HCT116 (cell line): Measurements from ENCODE around the gene UTS2B. TPM values are rescaled to one million over a fixed set of nuclear protein-coding genes. Genes with fewer than 3 reads are reported as not detected.

Experiments
- ATAC-seq: fragments of 200-7000 bp; cut with Tn5 transposase; 2 replicates; pipeline ENCODE4 v1.9.1; 2020; ENCODE audit warnings: mild to moderate bottlenecking, moderate library complexity
- BruUV-seq: library from RNA; stranded (reverse); fragments of 400-500 nt; replicated peaks from 2 replicates; lab custom pipeline; 2021; lab: Mats Ljungman, UMichigan
- CTCF ChIA-PET: fragments of 300-600 bp; sonication (Branson Sonifier 250); formaldehyde crosslinking; loops from one replicate; lab custom pipeline; 2021; ENCODE audit warnings: antibody characterized with exemption; lab: Charles Lee
- POLR2A ChIA-PET: fragments of 300-600, 350-600 bp; sonication (Branson Sonifier 250); formaldehyde crosslinking; loops from one replicate; lab custom pipeline; 2021; ENCODE audit warnings: antibody characterized with exemption; lab: Charles Lee
- RAD21 ChIA-PET, 2 experiments: fragments of 300-600 bp; sonication (Branson Sonifier 250); formaldehyde crosslinking; loops; one replicate each; lab custom pipeline; 2023; ENCODE audit warnings: low total read pairs in 2 of 2; ENCODE audit not compliant: uncharacterized antibody in 2 of 2, unreplicated experiment in 2 of 2, low non-redundant PET in 1 of 2; lab: Charles Lee
- DNase-seq: peaks from one replicate; pipeline ENCODE4 v3.0.0-alpha.2; 2010; ENCODE audit warnings: low read depth, low spot score
- H2AFZ ChIP-seq: fragments of 200-600 bp; shearing (Covaris generic), sonication (generic); 2 replicates; pipeline ENCODE4 v1.6.1; 2017; ENCODE audit warnings: low read depth, mixed run types, mixed read lengths, antibody characterized with exemption, low read length; ENCODE audit not compliant: poor library complexity, severe bottlenecking
- H3K27ac ChIP-seq: 2 replicates; pipeline ENCODE4 v1.5.1; 2012; ENCODE audit warnings: low read depth, low read length
- H3K27me3 ChIP-seq: fragments of 200-600 bp; sonication (generic); 2 replicates; pipeline ENCODE4 v1.6.1; 2016; ENCODE audit warnings: mixed run types, low read length, mixed read lengths; ENCODE audit not compliant: insufficient read depth
- H3K36me3 ChIP-seq, 2 experiments: fragments of 200-500 bp in 1 of 2; fragments of 200-600 bp in 1 of 2; sonication (Bioruptor generic) in 1 of 2; sonication (generic) in 1 of 2; 2 replicates each; pipeline versions ENCODE4 v1.5.1 to v1.6.1; 2014 to 2016; ENCODE audit warnings: low read length in 2 of 2, inconsistent platforms in 1 of 2, mixed read lengths in 1 of 2, mixed run types in 1 of 2; ENCODE audit not compliant: insufficient read depth in 2 of 2, control insufficient read depth in 1 of 2
- H3K4me1 ChIP-seq, 2 experiments: fragments of 200-600 bp in 1 of 2; sonication (generic) in 1 of 2; 2 replicates each; pipeline versions ENCODE4 v1.5.1 to v1.6.1; 2012 to 2017; ENCODE audit warnings: low read length in 2 of 2, inconsistent platforms in 1 of 2, mild to moderate bottlenecking in 1 of 2, mixed read lengths in 1 of 2, mixed run types in 1 of 2, moderate library complexity in 1 of 2; ENCODE audit not compliant: insufficient read depth in 2 of 2, control insufficient read depth in 1 of 2
- H3K4me2 ChIP-seq: fragments of 200-600 bp; sonication (generic); 2 replicates; pipeline ENCODE4 v1.6.1; 2017; ENCODE audit warnings: mixed run types, low read length, mixed read lengths
- H3K4me3 ChIP-seq, 2 experiments: fragments of 200-600 bp in 1 of 2; sonication (generic) in 1 of 2; replicated peaks in 1 of 2; 2 replicates each; pipeline ENCODE4 v1.5.1; 2011 to 2016; ENCODE audit warnings: low read length in 2 of 2, control low read depth in 1 of 2, low read depth in 1 of 2, mild to moderate bottlenecking in 1 of 2, mixed read lengths in 1 of 2, mixed run types in 1 of 2
- H3K79me2 ChIP-seq: fragments of 200-600 bp; sonication (generic); 2 replicates; pipeline ENCODE4 v1.6.1; 2017; ENCODE audit warnings: mild to moderate bottlenecking, mixed run types, low read length, moderate library complexity, mixed read lengths; ENCODE audit not compliant: insufficient read depth
- H3K9ac ChIP-seq: fragments of 200-600 bp; sonication (generic); 2 replicates; pipeline ENCODE4 v1.6.1; 2016; ENCODE audit warnings: low read length, mixed read lengths
- H3K9me2 ChIP-seq: fragments of 200-600 bp; sonication (generic), shearing (Covaris generic); 2 replicates; pipeline ENCODE4 v1.6.1; 2017; ENCODE audit warnings: mixed run types, mild to moderate bottlenecking, moderate library complexity; ENCODE audit not compliant: insufficient read depth
- H3K9me3 ChIP-seq, 2 experiments: fragments of 200-500 bp in 1 of 2; fragments of 200-600 bp in 1 of 2; sonication (Bioruptor generic) in 1 of 2; sonication (generic) in 1 of 2; 2 replicates each; pipeline ENCODE4 v1.6.1; 2014 to 2017; ENCODE audit warnings: low read length in 2 of 2, mixed read lengths in 2 of 2, inconsistent platforms in 1 of 2, low read depth in 1 of 2, mild to moderate bottlenecking in 1 of 2, mixed run types in 1 of 2, moderate library complexity in 1 of 2; ENCODE audit not compliant: control insufficient read depth in 1 of 2, insufficient read depth in 1 of 2
- H4K20me1 ChIP-seq: fragments of 200-600 bp; sonication (generic), shearing (Covaris generic); 2 replicates; pipeline ENCODE4 v1.6.1; 2017; ENCODE audit warnings: mixed run types, mild to moderate bottlenecking, moderate library complexity; ENCODE audit not compliant: insufficient read depth
- CBX3 ChIP-seq: IDR thresholded peaks from 2 replicates; pipeline ENCODE4 v1.6.1; 2012; ENCODE audit warnings: low read depth
- EGR1 ChIP-seq: IDR thresholded peaks from 2 replicates; pipeline ENCODE4 v1.6.1; 2012; ENCODE audit warnings: low read depth
- ELF1 ChIP-seq: IDR thresholded peaks from 2 replicates; pipeline ENCODE4 v1.6.1; 2012; ENCODE audit warnings: low read depth, borderline replicate concordance
- FOSL1 ChIP-seq: IDR thresholded peaks from 2 replicates; pipeline ENCODE4 v1.6.1; 2012; ENCODE audit warnings: low read depth
- POLR2A ChIP-seq: IDR thresholded peaks from 2 replicates; pipeline ENCODE4 v1.7.0; 2011; ENCODE audit warnings: borderline replicate concordance; ENCODE audit not compliant: insufficient read depth, insufficient read length; ENCODE audit errors: extremely low read depth
- RAD21 ChIP-seq: IDR thresholded peaks from 2 replicates; pipeline ENCODE4 v1.6.1; 2012; ENCODE audit warnings: low read depth, mild to moderate bottlenecking
- SRF ChIP-seq: IDR thresholded peaks from 2 replicates; pipeline ENCODE4 v1.6.1; 2012; ENCODE audit warnings: low read depth
- TCF7L2 ChIP-seq: IDR thresholded peaks from 2 replicates; pipeline ENCODE4 v1.7.0; 2011; ENCODE audit warnings: borderline replicate concordance, inconsistent platforms; ENCODE audit not compliant: insufficient read depth, insufficient read length; ENCODE audit errors: extremely low read depth
- YY1 ChIP-seq: IDR thresholded peaks from 2 replicates; pipeline ENCODE4 v1.6.1; 2011; ENCODE audit warnings: low read length, low read depth, moderate library complexity, mild to moderate bottlenecking; ENCODE audit not compliant: insufficient replicate concordance; ENCODE audit errors: extremely low read depth
- ZFX ChIP-seq: fragments of 450-650 bp; IDR thresholded peaks from 2 replicates; pipeline ENCODE4 v1.6.1; 2017
- intact Hi-C: fragments of 100-400 bp; cut with micrococcal nuclease; formaldehyde crosslinking; loops from 2 replicates; pipeline ENCODE4 v1.10.0; 2022
- total RNA-seq: library from RNA; stranded (reverse); gene quantifications from one replicate; pipeline ENCODE4 v1.2.1, GENCODE V29; 2021; ENCODE audit not compliant: unreplicated experiment
- TF ChIP-seq, protein P1 (sequence below), 3 experiments: fragments of 200-600 bp in 1 of 3; sonication (generic) in 1 of 3; IDR thresholded peaks in 2 of 3; conservative IDR thresholded peaks in 1 of 3; 2 replicates each; pipeline ENCODE4 v1.5.1; 2012 to 2017; ENCODE audit warnings: low read depth in 2 of 3, low read length in 2 of 3, antibody characterized with exemption in 1 of 3, borderline replicate concordance in 1 of 3, control low read depth in 1 of 3, mild to moderate bottlenecking in 1 of 3, mixed read lengths in 1 of 3, mixed run types in 1 of 3, moderate library complexity in 1 of 3; ENCODE audit not compliant: insufficient read depth in 1 of 3
- TF ChIP-seq, protein P2 (sequence below): IDR thresholded peaks from 2 replicates; pipeline ENCODE4 v1.6.1; 2012
- TF ChIP-seq, protein P3 (sequence below): IDR thresholded peaks from 2 replicates; pipeline ENCODE4 v1.6.1; 2012; ENCODE audit warnings: low read depth

The UTS2B gene
- total RNA-seq, 1 experiment from 2014 or later, result 0.59 TPM

DNA sequence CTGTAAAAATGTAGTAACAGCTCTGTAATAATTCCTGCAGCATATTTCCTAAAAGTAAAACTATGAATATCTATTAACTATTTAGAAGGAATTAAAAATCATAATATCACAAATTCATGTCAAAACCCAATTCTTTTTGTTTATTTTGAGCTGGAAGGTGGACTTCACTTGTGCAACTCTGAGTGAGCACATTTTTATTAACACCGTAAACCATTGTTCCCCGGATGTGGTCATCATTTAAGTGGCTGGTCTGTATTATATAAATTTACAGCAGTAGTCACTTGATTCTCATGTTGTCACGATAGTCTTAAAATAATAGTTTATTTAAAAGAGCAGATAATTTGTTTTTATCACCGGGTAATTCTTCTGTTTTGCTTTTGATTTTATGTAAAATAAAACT, 43.0 kb upstream of the UTS2B start:
- intact Hi-C loops, result no loop called here
- RAD21 ChIA-PET, result no interaction called here
- Histone ChIP-seq H3K36me3 (peaks cover 4 to 11% of the 10 kb centered on the region in 2 experiments; a peak in 2 of 4 replicates), H3K9me2 (no peaks in the 10 kb centered on the region), H4K20me1 (no peaks in the 10 kb centered on the region), H3K4me3 (no peak overlapping the region), H3K4me1 (peaks cover 0 to 10% of the 10 kb centered on the region in 2 experiments; a peak in 2 of 4 replicates), H3K9me3 (no peaks in the 10 kb centered on the region), H3K4me2 (no peak overlapping the region), H2AFZ (no peak overlapping the region), H3K27ac (no peak overlapping the region), H3K9ac (no peak overlapping the region), H3K27me3 (no peaks in the 10 kb centered on the region), H3K79me2 (no peaks in the 10 kb centered on the region)
- ATAC-seq, result no peak
- no peak for DNase-seq
- TF ChIP-seq ELF1, result no peak
- POLR2A ChIA-PET, result no interaction called here
- CTCF ChIA-PET, result no interaction called here
- BruUV-seq, result no TSS peak

DNA sequence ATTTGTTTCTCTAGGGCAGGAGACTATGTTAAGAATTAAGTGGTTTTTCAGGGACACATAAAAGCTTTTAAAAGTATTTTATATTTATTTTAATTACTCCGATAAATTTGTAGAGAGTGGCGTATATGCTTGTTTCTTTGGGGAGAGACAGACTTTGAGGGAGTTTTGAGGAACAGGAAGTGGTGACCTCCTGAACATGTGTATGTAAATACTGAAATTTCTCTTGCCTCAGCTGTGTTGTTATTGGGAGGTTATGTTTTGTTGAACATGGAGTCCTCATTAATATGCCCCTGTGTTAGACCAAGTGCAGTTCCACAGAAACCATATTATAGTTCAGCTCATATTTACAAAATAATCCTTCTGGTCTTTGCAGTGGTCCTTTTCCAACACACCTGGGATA, 41.8 kb upstream of the UTS2B start:
- ChIA-PET POLR2A (no interaction called here), CTCF (no interaction called here)
- BruUV-seq, result no TSS peak

More for the DNA sequence above, 41.8 kb upstream of the UTS2B start:
- H2AFZ ChIP-seq, result no peak overlapping the region
- RAD21 ChIA-PET, result no interaction called here
- no peaks in the 10 kb centered on the region for H3K9me3 ChIP-seq
- H3K79me2 ChIP-seq, result no peaks in the 10 kb centered on the region
- no peak overlapping the region for H3K4me3 ChIP-seq
- H3K9ac ChIP-seq, result no peak overlapping the region
- H3K27me3 ChIP-seq, result no peaks in the 10 kb centered on the region
- no peaks in the 10 kb centered on the region for H3K9me2 ChIP-seq
- H3K27ac ChIP-seq, result no peak overlapping the region
- H3K4me1 ChIP-seq, result peaks cover 0 to 10% of the 10 kb centered on the region in 2 experiments; a peak in 2 of 4 replicates
- no peak for TF ChIP-seq EGR1
- TF ChIP-seq, protein P1, sequence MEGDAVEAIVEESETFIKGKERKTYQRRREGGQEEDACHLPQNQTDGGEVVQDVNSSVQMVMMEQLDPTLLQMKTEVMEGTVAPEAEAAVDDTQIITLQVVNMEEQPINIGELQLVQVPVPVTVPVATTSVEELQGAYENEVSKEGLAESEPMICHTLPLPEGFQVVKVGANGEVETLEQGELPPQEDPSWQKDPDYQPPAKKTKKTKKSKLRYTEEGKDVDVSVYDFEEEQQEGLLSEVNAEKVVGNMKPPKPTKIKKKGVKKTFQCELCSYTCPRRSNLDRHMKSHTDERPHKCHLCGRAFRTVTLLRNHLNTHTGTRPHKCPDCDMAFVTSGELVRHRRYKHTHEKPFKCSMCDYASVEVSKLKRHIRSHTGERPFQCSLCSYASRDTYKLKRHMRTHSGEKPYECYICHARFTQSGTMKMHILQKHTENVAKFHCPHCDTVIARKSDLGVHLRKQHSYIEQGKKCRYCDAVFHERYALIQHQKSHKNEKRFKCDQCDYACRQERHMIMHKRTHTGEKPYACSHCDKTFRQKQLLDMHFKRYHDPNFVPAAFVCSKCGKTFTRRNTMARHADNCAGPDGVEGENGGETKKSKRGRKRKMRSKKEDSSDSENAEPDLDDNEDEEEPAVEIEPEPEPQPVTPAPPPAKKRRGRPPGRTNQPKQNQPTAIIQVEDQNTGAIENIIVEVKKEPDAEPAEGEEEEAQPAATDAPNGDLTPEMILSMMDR (IDR thresholded peaks at IDR 0.05 in 2 of 3, conservative IDR thresholded peaks at IDR 0.05 in 1 of 3; ENCODE audit: borderline replicate concordance in 1 of 3, insufficient read depth in 1 of 3, low read depth in 2 of 3, low read length in 2 of 3), result no peak
- no peak for TF ChIP-seq FOSL1
- TF ChIP-seq CBX3, result no peak
- TF ChIP-seq TCF7L2, result no peak
- TF ChIP-seq, protein P2, sequence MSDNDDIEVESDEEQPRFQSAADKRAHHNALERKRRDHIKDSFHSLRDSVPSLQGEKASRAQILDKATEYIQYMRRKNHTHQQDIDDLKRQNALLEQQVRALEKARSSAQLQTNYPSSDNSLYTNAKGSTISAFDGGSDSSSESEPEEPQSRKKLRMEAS, result no peak
- TF ChIP-seq SRF, result no peak
- TF ChIP-seq, protein P3, sequence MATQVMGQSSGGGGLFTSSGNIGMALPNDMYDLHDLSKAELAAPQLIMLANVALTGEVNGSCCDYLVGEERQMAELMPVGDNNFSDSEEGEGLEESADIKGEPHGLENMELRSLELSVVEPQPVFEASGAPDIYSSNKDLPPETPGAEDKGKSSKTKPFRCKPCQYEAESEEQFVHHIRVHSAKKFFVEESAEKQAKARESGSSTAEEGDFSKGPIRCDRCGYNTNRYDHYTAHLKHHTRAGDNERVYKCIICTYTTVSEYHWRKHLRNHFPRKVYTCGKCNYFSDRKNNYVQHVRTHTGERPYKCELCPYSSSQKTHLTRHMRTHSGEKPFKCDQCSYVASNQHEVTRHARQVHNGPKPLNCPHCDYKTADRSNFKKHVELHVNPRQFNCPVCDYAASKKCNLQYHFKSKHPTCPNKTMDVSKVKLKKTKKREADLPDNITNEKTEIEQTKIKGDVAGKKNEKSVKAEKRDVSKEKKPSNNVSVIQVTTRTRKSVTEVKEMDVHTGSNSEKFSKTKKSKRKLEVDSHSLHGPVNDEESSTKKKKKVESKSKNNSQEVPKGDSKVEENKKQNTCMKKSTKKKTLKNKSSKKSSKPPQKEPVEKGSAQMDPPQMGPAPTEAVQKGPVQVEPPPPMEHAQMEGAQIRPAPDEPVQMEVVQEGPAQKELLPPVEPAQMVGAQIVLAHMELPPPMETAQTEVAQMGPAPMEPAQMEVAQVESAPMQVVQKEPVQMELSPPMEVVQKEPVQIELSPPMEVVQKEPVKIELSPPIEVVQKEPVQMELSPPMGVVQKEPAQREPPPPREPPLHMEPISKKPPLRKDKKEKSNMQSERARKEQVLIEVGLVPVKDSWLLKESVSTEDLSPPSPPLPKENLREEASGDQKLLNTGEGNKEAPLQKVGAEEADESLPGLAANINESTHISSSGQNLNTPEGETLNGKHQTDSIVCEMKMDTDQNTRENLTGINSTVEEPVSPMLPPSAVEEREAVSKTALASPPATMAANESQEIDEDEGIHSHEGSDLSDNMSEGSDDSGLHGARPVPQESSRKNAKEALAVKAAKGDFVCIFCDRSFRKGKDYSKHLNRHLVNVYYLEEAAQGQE, result no peak
- TF ChIP-seq POLR2A, result no peak
- TF ChIP-seq YY1, result no peak
- TF ChIP-seq ELF1, result no peak
- TF ChIP-seq ZFX, result no peak
- no peak for TF ChIP-seq RAD21
- TF ChIP-seq, all 23 proteins: peak for 0
- H3K36me3 ChIP-seq, result peaks cover 4 to 14% of the 10 kb centered on the region in 2 experiments; a peak in 2 of 4 replicates
- no peaks in the 10 kb centered on the region for H4K20me1 ChIP-seq
- no peak for ATAC-seq
- no peak overlapping the region for H3K4me2 ChIP-seq
- no peak for DNase-seq
- intact Hi-C loops, result no loop called here
